Measurements from ENCODE around the gene SPECC1L. TPM values are rescaled to one million over a fixed set of nuclear protein-coding genes. Genes with fewer than 3 reads are reported as not detected.
A peak's percentile ranks its signal among the peaks of the same experiment; 100 is the strongest.
"Not testable (repeated sequence)": the region's sequence is repeated elsewhere in the genome, so short reads cannot be mapped to it uniquely, and the experiment has no call there.

SPECC1L gene
- total and polyA plus RNA-seq, 8 donors = 6.0 to 53.1 (median 21.8) TPM

DNA sequence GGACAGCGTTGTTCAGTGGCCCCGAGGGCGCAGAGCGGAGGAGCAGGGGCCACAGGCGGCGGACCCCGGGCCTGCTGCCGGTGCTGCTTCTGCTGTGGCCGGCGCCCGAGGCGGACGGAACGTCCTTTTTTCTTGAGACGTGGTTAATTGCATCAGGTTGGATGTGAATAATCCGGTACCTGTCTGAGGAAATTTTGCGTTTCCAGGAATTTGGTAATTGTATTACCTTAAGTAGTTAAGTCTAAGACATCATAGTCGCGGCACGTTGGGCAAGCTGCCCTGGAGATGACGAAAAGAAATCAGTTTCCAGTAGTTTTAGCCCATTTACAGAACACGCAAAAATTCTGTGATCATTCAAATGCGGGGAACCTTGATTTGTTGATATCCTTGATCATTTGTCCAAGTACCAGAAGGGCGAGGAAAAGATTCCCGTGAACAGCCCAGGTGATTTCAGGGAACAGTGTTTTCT is 789 bp downstream of the SPECC1L start:
- no peaks in the 10 kb centered on the region for H3K9me3 ChIP-seq
- H3K27me3 ChIP-seq = no peaks in the 10 kb centered on the region
- H3K27ac ChIP-seq = peak overlapping the region; percentile 92 to 98 (median 94)
- no peak for DNase-seq
- H3K4me3 ChIP-seq = peak overlapping the region; percentile 71 to 85 (median 80)
- TF ChIP-seq POLR2AphosphoS5 (IDR thresholded peaks at IDR 0.05) (no peak), POLR2A (IDR thresholded peaks at IDR 0.05) (no peak), EP300 (IDR thresholded peaks at IDR 0.05) (no peak)
- TF ChIP-seq, protein P1, sequence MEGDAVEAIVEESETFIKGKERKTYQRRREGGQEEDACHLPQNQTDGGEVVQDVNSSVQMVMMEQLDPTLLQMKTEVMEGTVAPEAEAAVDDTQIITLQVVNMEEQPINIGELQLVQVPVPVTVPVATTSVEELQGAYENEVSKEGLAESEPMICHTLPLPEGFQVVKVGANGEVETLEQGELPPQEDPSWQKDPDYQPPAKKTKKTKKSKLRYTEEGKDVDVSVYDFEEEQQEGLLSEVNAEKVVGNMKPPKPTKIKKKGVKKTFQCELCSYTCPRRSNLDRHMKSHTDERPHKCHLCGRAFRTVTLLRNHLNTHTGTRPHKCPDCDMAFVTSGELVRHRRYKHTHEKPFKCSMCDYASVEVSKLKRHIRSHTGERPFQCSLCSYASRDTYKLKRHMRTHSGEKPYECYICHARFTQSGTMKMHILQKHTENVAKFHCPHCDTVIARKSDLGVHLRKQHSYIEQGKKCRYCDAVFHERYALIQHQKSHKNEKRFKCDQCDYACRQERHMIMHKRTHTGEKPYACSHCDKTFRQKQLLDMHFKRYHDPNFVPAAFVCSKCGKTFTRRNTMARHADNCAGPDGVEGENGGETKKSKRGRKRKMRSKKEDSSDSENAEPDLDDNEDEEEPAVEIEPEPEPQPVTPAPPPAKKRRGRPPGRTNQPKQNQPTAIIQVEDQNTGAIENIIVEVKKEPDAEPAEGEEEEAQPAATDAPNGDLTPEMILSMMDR (IDR thresholded peaks at IDR 0.05) = no peak
- H3K36me3 ChIP-seq = no peaks in the 10 kb centered on the region
- peaks cover 20 to 46% (median 33%) of the 10 kb centered on the region in 4 donors for H3K4me1 ChIP-seq
- intact Hi-C loops (cut with DNase I; ENCODE audit: low total_unique reads) = no loop called here
- WGBS, 5 donors = 1 to 2% (median 1%) methylated on average over 21 to 25 of the region's 25 CpGs

DNA sequence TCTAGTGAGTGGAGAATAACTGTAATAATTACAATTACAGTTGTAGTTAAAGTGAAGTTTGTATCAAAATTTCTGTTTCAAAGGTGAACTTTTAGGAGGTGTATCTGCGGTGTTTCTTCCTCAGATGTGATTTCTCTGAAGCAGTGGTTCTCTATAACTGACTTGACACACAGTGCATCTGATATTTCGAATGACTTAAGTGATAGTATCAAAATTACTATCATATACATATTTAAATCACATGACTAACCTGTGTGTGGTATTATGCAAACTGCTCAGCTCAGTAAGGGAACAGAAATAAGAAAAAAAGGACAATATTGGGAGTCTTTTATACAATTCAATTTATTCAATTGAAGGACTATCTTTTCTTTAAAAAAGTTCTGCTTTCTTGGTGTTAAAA is 2.4 kb downstream of the SPECC1L start:
- DNase-seq; intact Hi-C loops (cut with DNase I; ENCODE audit: low total_unique reads); H3K4me3 ChIP-seq; H3K9me3 ChIP-seq; H3K27me3 ChIP-seq; H3K27ac ChIP-seq; H3K36me3 ChIP-seq: not testable (repeated sequence)
- 71 to 76% (median 75%) methylated on average over 2 of the region's 2 CpGs for WGBS, 5 donors
- H3K4me1 ChIP-seq = peaks cover 20 to 46% (median 33%) of the 10 kb centered on the region in 4 donors

DNA sequence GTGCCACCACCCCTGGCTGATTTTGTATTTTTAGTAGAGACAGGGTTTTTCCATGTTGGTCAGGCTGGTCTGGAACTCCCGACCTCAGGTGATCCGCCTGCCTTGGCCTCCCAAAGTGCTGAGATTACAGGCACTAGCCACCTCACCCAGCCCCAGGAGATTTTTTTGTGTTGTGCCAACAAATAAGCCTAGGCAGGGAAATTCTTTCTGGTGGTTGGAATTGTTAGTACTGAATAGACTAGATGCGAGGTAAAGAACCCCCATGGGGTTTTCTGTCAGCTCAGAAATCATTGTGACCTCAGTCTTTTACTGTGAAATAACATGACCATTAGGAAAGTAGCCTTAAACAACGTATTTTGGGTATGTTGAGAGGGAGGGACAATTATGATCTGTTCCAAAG is 3.3 kb downstream of the SPECC1L start:
- H3K27me3 ChIP-seq; H3K9me3 ChIP-seq; DNase-seq; H3K4me3 ChIP-seq; intact Hi-C loops (cut with DNase I; ENCODE audit: low total_unique reads); H3K36me3 ChIP-seq: not testable (repeated sequence)
- H3K27ac ChIP-seq = peak overlapping the region in 2 of 5 donors; percentile 26 to 46
- WGBS, 5 donors = 64 to 79% (median 72%) methylated on average over 4 of the region's 4 CpGs
- H3K4me1 ChIP-seq = peaks cover 20 to 46% (median 33%) of the 10 kb centered on the region in 4 donors

DNA sequence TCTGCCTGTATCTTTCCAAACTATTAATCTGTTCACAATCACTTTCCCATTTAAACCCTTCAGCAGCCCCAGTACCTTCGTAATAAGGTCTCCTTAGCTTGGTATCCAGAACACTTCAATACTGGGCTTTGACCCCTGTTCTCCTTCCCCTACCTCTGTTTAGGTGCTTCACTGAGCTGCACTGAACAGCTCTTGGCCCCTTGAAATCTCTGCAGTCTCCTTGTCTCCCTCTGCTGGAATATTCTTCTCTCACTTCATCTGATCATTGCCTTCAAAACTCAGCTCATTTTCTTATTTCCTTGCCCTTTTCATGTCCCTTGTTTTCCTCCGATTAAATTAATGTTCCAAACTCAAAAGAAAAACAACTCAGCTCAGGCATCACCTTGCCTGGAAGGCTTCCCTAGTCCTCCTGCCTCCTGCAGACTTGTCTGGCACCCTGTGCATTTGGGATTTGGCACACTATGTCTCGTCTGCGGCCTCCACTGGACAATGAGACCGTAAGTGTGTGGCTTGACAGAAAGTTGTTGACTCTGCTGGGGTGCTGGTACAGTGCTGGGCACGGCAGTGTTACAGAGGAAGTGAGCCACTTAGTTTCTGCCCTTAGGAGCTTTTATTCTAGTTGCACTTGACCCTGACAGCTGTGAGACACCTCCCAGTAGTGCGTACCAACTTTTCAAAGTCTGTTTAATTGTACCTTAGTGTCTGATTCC is 4.2 kb downstream of the SPECC1L start:
- H3K9me3 ChIP-seq; H3K36me3 ChIP-seq; intact Hi-C loops (cut with DNase I; ENCODE audit: low total_unique reads); H3K27me3 ChIP-seq; H3K4me3 ChIP-seq: not testable (repeated sequence)
- Histone ChIP-seq H3K4me1 (peaks cover 20 to 54% (median 37%) of the 10 kb centered on the region in 4 donors), H3K27ac (peak overlapping the region in 4 of 5 donors; percentile 12 to 66 (median 34))
- WGBS, 5 donors = 28 to 40% (median 31%) methylated on average over 6 of the region's 7 CpGs
- DNase-seq = peak in 1 of 2 donors; percentile 39

DNA sequence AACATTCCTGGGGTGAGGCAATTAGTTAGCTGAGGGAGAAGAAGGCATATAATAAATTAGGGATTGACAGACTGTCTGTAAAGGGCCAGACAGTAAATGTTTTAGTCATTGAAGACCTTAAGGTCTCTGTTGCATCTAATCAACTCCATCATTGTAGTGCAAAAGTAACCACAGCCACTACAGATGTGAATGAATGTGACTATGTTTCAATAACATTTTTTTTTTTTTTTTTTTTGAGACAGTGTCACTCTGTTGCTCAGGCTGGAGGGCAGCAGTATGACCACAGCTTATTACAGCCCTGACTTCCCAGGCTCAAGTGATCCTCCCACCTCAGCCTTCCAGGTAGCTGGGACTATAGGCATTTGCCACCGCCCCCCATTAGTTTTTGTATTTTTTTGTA is 9.7 kb downstream of the SPECC1L start:
- H3K27me3 ChIP-seq; DNase-seq; H3K9me3 ChIP-seq; H3K27ac ChIP-seq; H3K4me3 ChIP-seq; intact Hi-C loops (cut with DNase I; ENCODE audit: low total_unique reads); H3K36me3 ChIP-seq: not testable (repeated sequence)
- peaks cover 0 to 37% (median 20%) of the 10 kb centered on the region in 4 donors for H3K4me1 ChIP-seq
- WGBS, 5 donors = 94 to 100% (median 95%) methylated on average over 1 of the region's 1 CpG

DNA sequence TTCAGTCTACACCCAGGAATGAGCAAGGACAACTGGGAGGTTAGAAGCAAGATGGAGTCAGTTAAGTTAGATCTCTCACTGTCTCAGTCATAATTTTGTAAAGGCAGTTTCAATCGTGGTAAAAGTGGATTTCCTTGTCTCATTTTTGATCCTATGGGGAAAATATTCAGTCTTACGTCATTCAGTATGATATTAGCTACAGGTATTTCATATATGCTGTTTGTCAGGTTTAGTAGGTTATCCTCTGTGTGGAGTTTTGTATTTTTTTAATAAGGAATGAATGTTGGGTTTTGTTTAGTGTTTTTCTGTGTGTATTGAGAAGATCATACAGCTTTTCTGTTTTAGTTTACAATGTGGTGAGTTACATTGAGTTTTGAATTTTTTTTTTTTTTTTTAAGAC is 11.8 kb downstream of the SPECC1L start:
- no peak for TF ChIP-seq POLR2A (IDR thresholded peaks at IDR 0.05)
- no peak for TF ChIP-seq EP300 (IDR thresholded peaks at IDR 0.05)
- no peak for TF ChIP-seq POLR2AphosphoS5 (IDR thresholded peaks at IDR 0.05)
- TF ChIP-seq, protein P1 (IDR thresholded peaks at IDR 0.05) = no peak
- WGBS, 5 donors = 63 to 75% (median 67%) methylated on average over 2 of the region's 2 CpGs

More for the DNA sequence above, 11.8 kb downstream of the SPECC1L start:
- H3K9me3 ChIP-seq = no peaks in the 10 kb centered on the region
- intact Hi-C loops (cut with DNase I; ENCODE audit: low total_unique reads) = no loop called here
- no peak for DNase-seq
- no peak overlapping the region for H3K27ac ChIP-seq
- no peak overlapping the region for H3K4me3 ChIP-seq
- peaks cover 0 to 52% (median 24%) of the 10 kb centered on the region in 4 donors for H3K4me1 ChIP-seq
- H3K27me3 ChIP-seq = no peaks in the 10 kb centered on the region
- H3K36me3 ChIP-seq = no peaks in the 10 kb centered on the region

Data from stomach (tissue), 9 donors.